Fibroblast of peridontal ligament (primary cell): ENCODE measurements around the gene TMEM132D.

Source experiments
- DNase-seq: peaks from one replicate; pipeline ENCODE4 v3.0.0-alpha.2; 2010; ENCODE audit errors: extremely low read depth

Gene TMEM132D

DNA sequence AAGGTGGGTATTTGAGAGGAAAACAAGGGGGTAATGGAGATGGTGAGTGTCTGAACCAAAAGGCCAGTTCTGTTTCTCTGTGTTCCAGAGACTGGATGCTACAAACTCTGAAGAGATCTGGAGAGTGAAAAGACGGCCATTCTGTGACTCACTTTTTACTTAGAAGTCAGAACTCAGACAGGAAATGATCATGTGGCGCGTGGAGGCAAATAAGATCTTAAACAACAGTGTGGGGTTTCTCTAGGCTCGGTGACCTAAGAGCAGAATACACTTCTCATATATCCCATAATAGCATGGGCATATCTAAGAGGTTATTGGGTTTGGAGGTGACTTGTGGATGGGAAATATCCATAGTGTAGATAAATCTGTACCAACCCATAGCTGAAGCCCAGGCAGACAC, 463.5 kb downstream of the TMEM132D start:
- no peak for DNase-seq

DNA sequence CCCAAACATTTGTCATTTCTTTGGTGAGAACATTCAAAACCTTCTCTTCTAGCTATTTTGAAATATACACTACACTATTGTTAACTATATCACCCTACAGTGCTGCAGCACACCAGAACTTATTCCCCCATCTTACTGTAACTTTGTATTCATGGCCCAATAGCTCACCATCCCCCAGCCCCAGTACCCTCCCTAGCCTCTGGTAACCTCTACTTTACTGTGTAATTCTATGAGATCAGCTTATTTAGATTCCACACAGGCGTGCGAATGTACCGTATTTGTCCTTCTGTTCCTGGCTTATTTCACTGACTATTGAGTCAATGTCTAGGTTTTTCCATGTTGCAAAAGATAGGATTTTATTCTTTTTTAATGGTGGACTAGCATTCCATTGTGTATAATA, 469.0 kb downstream of the TMEM132D start:
- DNase-seq, result no peak

DNA sequence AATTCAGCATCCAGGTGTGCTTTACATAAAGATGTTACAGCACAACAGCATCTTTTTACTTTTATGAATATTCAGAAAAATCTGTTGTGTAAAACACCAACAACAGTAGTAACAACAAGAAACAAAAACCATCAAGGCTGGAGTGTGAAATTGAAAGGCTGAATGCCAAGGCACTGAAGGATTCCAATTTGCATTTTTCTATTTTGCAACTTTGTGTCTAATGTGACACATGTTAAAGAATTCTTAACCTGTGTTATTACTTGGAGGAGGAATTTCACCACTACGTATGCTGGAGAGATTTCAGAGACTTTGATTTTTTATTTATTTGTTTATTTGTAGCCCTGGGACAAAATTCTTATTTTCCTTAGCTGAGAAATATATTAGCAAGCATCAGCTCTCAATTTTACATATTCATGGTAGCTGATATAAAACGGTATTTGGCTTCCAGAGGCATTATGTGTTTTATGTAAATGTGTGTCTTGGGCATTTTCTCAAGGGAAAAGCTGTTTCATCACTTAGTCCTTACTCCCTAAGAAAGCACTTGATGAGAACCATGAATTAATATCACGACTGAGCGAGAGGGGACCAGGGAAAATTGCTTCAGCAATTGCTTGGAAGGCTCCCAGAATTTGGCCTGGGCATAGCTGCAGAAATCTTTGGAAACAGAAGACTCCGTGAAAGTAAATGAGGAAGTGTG, 475.4 kb downstream of the TMEM132D start:
- DNase-seq, result no peak

DNA sequence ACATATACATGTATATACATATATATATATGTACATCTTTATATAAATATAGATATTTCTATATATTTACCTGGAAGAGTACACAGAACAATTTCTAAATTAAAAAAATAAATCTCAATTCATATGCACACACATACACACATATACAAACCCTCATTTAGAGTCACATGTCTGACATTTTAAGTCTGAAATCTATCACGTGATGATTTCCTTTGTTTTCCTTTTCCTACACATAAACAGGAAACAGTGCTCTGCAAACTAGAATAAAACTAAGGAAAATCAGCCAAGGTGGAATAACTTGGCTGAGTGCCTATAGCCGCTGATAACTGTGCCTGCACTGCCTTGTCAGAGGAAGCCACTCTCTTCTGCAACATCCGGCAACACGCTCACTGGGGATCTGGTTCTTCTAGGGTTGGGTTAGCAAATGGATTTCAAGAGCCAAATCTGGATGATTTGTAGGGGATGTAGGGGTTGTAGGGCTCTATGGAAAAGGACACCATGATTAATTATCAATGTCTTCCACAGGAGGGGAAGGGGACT, 480.7 kb downstream of the TMEM132D start:
- no peak for DNase-seq

DNA sequence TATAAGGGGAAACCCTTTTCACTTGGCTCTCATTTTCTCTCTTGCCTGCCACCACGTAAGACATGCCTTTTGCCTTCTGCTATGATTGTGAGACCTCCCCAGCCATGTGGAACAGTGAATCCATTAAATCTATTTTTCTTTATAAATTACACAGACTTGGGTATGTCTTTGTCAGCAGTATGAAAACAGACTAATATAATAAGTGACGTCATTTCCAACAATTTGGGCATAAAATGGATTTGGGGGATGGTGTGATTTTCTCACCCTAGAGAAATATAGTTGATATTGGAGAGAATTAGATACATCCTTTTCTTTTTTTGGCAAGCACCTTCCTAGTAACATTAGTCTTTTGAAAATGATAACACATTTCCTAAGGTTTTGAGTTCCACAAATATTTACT, 490.5 kb downstream of the TMEM132D start:
- DNase-seq, result no peak

DNA sequence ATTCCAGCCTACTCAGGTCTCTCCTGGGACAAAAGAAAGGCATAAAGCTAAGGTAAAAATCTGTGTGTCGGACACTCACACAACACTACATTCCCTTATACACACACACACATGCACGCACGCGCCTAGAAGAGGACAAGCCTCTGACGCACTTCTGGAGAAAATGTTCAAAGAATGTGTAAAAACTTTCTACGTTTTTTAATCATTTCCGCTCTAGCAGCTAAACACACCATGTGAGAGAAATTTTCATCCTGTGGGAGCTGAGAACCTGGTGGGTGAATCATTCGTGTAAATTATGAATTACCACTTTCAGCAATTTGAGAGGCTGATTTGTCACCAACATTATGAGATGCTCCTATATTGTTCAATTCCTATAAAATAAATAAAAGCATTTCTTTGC, 494.5 kb downstream of the TMEM132D start:
- no peak for DNase-seq

DNA sequence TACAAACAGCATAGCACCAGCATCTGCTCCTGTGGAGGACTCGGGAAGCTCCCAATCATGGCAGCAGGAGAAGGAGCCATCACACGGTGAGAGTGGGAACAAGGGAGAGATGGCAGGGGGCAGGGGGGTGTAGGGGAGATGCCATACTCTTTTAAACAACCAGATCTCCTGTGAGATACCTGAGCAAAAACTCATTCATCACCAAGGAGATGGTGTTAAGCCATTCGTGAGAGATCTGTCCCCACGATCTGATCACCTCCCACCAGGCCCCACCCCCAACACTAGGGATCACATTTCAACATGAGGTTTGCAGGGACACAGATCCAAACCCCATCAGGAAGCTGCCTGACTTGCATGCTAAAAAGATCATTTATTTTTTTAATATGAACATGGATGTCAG, 499.3 kb downstream of the TMEM132D start:
- DNase-seq, result no peak

DNA sequence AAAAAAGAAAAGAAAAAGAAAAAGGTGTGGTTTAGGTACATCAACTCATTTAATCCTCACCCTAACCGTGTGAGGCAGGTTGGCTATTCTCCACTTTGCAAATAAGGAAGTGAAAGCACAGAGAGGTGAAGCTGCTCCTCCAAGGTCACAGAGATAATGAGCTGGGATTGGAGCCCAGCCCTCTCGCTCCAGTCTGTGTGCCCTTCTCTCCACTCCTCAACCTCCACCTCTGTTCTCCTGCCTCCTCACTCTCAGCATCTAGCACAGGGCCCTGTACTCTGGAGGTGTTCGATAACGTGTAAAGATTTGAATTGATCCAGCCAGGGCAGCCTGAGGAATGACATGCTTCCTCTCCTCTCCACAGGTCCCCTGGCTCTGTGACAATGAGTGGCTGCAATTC, 502.3 kb downstream of the TMEM132D start:
- no peak for DNase-seq

DNA sequence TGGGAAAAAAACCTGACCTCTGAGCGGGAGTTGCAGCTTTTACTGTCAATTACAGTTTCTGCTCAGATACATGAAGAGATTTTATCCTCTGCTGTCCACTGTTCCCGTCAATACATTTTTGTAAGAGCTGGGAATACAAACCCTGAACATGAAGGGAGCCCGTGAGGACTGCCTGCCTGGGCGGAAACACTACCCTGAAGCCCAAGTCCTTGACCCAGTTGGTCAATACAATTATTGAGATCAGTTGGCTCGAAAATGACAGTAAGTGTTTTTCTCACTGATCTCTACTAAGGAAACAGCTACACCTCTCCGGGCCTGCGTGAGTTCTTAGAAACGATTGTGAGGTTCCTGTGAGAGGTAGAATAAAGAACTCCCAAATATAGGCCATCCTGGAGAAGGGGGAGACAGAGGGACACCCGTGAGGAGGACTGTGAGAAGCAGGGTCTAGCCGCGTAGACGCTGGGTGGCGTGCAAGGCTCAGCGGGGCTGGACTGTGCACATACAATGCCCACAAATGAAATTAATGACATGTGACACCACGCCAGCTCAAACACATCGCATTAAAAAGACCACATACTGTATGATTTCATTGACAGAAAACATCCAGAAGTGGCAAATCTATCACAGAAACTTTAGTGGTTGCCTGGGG, 509.5 kb downstream of the TMEM132D start:
- DNase-seq, result no peak

DNA sequence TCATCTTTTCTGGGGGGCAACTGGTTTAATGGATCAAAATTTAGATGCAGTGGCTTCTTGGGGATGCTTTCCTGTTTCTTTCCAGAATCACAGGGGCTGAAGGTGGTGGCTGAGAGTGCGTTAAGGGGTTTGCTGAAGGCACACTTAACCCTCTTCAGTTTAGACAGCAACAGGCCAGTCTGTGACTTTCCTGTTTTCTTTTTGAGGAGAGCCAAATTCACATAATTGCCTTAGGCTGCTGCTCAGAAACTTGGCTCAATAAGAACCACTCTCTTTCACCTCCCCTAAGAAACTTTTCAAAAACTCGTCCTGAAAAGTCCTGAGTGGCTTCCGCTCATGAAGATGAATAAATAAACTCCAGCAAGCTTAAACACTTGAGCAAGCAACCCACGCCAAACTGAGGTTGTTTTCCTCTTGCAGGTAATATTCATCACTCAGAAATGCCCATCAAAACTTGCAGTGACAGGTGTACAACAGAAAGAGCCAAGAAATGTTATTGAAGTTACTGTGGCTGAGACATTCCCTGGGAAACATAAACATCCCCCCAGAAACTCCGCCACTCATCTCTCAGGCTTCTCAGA, 510.4 kb downstream of the TMEM132D start:
- no peak for DNase-seq

DNA sequence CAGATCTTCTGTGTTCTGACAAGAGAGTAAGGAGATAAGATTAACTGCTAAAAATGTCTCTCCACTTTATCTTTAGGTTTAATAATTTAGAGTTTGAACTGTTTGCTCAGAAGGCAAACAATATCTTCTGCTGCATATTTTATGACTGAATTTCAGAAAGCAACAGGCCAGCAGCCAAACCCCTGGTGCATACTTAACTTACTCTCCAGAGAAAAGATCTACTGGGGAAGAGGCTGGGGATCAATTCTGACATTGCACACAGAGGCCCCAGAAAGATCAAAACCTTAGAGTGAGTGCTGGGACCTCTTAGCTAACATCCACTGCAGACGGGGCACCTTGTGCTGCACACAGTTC, 518.2 kb downstream of the TMEM132D start:
- no peak for DNase-seq

DNA sequence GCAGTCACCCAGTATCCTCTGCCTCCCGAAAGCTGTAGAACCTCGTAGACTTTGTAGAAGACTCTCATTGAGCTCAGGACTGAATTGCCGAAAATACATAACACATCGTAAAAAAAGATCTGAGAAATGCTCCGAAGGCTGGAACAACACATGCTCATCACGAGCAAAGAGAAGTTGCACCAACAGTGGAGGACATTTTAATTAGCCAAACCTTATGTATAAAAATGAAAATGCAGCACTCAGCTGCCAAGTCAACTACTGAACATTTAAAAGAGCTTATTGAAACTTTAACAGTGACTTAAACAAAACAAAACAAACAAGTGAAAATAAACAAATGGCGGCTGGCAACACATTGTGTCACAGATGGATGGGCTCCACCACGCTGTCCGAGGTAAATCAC, 519.9 kb downstream of the TMEM132D start:
- no peak for DNase-seq

DNA sequence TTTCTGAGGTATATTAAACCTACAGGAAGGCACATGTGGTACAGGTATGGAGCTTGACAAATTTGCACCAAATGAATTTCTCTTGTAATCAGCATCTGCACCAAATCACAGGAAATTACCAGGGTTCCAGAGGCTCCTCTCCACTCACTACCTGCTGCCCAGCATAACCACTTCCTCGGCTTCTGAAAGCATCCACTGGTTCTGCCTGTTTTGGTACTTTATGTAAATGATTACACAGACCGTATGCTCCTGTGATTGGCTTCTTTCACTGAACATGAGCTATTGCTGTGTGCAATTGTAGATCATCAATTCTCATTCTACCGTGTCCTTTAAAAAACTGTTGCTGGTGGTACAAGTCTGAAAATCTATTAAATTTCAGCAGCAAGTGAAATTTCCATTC, 522.1 kb downstream of the TMEM132D start:
- no peak for DNase-seq

DNA sequence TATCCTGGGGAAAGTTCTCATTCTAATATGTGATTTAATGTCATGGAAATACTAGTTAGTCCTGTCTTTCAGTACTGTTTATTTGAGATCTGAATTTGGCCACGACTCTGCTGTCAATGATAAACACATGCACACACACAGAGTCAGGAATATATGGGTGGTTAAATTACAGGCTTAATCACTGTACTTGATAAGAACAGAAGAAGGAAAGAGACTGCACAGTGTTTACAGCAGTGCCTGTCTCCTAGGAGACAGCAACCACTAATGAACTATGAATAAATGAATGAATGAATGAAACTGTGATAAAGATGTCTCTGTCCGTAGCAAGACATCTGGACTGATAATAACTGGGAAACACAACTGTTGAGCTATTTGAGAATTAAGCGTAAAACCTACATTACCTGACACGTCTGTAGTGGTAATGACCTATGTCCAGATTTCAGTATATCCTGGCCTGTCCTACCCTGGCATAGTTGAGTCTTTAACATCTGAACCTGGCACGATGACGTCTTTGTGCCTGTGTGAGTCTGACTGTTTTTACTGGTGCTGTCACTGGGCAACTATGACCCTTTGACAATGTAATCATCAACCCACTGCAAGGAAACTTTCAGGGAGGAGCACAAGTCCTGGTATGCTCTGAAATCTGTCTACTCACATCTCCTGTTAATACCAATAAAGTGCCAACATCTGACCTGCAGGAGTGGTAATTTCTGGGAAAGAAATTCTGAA, 524.6 kb downstream of the TMEM132D start:
- DNase-seq, result no peak

DNA sequence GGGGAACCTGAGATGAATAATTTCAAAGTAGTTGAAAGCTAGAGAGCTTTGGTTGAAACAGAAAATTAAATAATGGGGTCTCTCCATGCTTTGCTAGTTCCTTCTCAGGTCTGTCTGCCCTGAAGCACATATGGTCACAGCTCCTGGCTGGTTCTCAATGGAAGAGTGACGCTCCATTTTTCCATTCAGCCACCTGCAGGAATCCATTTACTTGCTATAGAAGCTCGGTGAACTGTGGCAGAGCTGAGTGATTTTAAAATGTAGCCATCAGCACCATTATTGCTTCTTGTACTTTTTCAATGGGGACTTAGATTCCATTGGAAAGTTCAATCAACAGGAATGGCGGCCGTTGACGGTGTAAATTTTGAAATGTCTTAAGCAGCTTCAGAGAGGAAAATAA, 525.3 kb downstream of the TMEM132D start:
- DNase-seq, result no peak

DNA sequence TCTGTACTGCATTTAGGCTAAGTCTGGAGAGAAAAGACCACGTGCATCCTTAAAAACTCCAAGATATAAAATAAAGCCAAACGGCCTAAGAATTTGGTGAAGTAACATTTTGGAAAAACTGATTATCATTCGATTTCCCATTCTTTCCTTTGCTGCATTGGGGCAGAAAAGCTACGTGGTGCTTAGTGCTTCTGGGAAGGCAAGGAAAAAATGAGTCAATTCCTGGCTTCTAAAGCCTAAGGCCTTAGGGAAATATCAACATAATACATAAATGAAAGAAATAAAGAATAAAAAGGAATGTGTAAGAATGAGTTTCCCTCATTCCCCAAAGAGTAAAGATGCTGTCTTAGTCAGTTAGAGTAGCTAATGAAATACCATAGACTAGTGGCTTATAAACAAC, 530.1 kb downstream of the TMEM132D start:
- DNase-seq, result no peak

DNA sequence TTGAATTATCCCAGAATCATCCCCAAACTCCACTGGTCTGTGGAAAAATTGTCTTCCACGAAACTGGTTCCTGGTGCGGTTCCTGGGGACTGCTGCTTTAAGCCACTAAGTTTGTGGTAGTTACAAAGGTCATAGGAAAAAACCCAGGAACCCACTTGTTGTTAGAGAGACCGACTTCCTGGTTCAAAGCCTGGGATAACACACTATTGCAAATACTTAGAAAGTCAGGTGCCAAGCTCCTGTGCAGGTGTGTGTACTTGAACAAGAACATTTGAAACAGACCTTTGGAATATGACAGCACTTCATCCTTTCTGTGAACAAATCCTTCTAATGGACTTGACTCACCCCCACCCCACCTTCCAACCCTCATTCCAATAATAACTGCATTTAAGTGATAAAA, 530.9 kb downstream of the TMEM132D start:
- DNase-seq, result no peak

DNA sequence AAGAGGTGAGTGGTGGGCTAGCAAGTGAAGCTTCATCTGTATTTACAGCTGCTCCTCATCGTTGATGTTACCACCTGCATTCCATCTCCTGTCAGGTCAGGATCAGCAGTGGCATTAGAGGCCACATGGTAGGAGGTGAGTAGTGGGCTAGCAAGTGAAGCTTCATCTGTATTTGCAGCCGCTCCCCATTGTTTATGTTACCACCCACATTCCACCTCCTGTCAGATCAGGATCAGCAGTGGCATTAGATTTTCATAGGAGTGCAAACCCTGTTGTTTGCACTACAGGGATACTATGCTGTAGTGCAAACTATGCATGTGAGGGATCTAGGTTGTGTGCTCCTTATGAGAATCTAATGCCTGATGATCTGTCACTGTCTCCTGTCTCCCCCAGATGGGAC, 531.5 kb downstream of the TMEM132D start:
- no peak for DNase-seq

DNA sequence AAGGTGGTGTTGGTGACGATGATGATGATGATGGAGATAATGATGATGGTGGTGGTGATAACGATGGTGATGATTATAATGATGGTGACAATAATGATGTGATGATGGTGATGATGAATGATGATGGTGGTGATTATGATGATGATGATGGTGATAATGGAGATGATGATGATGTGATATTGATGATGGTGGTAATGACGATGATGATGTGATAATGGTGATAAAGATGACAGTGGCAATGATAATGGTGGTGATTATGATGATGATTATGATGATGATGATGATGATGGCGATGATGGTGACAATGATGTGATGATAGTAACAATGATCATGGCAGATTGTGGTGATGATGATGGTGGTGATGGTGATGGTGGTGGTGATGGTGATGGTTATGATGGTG, 532.6 kb downstream of the TMEM132D start:
- no peak for DNase-seq

DNA sequence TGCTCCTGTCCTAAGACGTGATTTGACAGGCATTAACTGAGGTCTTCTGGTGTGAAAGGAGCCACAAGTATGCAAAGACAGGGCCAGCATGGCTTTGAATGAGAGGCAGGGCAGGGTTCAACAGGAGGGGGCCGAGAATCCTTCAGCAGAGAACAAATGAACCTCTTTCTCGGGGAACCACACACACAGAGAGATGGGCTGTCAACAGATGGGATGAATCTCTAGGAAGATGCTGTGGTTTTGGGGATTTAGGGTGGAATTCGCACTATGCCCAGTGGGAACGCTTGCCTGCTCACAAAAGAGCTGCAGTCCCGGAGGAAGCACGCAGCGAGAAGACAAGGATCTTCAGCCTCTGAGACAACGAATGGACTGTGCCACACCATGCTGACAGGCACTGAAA, 537.2 kb downstream of the TMEM132D start:
- no peak for DNase-seq

DNA sequence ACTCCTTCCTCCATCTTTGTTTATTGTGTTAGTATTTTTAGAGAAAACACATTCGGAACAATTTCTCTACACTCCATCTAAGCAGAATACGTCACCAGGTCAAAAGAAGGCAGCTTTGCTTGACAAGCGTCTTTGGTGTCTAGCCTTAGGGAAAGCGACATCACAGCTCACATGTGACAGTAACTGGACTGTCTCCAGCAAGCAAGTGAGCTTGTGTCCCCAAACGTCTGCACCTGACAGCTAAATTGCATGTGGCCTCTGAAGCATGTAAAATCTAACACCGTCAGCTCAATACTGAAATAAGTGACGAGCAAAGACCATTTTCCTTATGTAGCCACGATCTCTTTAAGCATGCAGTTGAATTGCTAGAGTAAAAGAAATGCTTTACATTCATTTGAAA, 540.8 kb downstream of the TMEM132D start:
- DNase-seq, result no peak

DNA sequence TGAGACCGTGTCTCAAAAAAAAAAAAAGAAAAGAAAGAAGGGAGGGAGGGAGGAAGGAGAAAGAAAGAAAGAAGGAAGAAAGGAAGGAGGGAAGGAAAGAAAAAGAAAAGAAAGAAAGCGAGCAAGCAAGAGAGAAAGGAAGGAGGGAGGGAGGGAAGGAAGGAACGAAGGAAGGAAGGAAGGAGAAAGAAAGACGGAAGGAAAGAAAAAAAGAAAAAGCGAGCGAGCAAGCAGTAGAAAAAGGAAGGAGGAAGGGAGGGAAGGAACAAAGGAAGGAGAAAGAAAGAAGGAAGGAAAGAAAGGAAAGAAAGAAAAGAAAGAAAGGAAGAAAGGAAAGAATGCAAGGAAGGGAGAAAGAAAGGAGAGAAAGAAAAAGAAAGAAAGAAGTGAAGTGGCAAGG, 546.6 kb downstream of the TMEM132D start:
- no peak for DNase-seq

DNA sequence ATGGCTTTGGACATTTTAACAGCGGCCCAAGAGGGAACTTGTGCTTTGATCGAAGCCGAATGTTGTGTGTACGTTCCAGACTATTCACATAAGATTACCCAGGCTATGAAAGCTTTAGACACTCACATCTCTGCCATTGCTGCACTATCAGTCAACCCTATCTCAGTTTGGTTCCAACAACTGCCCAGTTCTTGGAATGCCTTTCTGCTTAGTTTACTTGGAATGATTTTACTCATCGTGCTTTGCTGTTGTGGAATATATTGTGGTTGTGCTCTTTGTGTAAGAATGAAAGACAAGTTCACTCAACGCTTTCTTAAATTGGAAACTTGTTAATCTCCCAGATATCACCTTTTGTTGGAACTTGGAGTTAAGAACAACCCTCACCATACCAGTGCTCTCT, 552.3 kb downstream of the TMEM132D start:
- no peak for DNase-seq
